ENCODE data around the gene TMOD4.

The TMOD4 gene

GRCh38 chr1:151142411-151143056 is 33.2 kb downstream of the TMOD4 start:
- no peak for ATAC-seq
- no peak for DNase-seq

GRCh38 chr1:151137789-151138188 is 38.0 kb downstream of the TMOD4 start:
- ATAC-seq (no peak), DNase-seq (no peak)

DNA sequence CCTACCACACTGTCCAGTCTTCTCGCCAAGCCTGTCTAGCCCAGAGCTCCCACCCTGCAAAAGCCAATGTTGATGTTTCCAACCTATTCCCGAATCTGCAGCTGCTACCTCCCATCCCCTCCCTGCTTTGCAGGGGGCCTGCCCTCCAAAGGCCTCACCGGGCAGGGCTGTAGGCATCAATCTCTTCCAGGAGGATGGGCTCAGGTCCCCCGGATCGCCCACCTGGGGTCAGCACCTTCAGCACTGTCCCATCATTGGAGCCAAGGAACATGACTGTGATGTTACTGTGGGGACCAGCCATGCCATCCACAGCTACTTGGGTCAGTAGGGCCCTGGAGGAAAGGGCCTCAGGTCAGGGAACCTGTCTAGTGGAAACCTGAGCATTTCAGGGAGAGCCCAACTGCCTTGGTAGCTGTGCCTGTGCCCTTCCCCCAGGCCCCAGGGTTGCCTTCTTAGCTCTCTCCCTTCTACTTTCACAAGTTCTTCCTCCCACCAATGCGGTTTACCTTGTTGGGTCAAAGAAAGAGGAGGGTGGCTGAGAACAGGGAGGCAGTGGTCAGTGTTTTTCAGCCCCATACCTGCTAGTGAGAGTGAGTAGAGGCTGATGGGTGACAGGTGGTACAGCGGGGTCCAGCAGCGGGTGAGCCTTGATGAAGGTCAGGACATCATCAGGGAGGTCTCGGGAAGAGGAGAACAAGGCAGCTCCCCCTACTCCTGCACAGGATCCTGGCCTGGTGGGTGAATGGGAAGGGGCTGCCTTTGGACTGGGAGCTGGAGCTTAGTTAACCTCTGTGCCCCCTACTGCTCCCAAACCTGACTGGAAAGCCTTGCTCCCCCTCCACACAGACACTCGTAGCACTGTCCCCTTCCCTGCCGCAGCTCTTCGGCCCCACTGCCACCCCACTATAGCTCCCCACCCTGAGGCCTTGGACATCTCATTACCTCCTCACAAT is 40.1 kb downstream of the TMOD4 start:
- DNase-seq = no peak
- no peak for ATAC-seq

GRCh38 chr1:151134991-151135390 is 40.8 kb downstream of the TMOD4 start:
- ATAC-seq (no peak), DNase-seq (no peak)

DNA sequence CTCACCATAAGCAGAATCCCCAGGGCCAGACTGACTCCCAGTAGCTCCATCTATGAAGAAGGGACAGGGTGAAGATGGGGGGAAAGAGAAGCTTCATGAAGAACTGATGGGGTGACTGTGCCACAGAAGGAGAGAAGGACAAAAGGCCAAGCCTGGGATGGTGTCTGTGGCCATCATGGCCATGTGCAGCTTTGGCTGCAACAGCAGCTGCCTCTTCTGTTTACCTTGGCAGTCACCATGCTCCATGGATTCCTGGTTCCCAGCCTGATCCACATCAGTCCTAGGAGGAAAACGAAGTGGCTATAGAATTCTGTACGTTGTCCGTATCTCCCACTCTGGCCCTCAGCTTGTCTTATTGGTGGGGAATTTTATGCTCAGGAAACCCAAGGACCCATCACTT is 41.4 kb downstream of the TMOD4 start:
- ATAC-seq (no peak), DNase-seq (no peak)

DNA sequence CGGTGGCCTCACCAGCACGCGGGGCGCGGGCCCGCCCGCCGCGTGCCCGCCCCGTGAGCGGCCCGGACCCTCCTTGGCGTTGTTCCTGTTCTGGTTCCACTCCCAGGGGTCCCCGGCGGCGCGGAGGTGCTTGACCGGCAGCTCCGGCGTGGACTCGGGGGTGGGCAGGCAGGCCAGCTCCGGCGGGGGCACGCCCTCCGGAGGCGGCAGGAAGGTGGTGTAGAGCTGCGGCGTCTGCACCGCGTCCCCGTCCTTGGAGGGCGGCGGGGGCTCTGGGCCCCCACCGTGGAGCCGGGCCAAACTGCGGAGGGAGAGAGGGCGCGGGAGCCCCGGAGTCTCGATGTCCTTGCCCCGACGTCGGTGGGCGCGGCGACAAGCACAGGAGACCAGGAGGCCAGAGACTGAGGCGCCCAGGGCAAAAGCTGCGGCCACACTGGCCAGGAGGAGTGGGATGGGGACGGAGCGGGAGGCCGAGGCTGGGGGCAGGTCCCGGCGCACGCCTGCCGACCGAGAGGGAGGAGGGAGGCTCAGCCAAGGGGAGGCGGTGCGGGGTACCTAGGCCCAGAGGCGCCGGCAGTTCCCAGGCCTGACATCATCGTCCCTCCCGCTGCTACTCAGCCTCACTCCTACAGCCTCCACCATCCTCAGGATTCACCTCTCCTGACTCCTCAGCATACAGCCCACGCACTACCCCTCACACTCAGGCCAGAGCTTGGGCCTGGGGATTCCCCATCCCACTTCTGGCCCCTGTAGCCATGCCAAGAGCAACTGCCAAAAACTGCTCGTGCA is 42.6 kb downstream of the TMOD4 start:
- no peak for ATAC-seq
- no peak for DNase-seq

- no peak for DNase-seq
- no peak for ATAC-seq
Measured at GRCh38 chr1:151132335-151133017, 43.3 kb downstream of the TMOD4 start.

GRCh38 chr1:151131701-151132334 is 44.0 kb downstream of the TMOD4 start:
- no peak for DNase-seq

GRCh38 chr1:151130987-151131586 is 44.7 kb downstream of the TMOD4 start:
- ATAC-seq (peak; percentile 98), DNase-seq (peak; percentile 86)

More at GRCh38 chr1:151131701-151132334, 44.0 kb downstream of the TMOD4 start:
- no peak for ATAC-seq

DNA sequence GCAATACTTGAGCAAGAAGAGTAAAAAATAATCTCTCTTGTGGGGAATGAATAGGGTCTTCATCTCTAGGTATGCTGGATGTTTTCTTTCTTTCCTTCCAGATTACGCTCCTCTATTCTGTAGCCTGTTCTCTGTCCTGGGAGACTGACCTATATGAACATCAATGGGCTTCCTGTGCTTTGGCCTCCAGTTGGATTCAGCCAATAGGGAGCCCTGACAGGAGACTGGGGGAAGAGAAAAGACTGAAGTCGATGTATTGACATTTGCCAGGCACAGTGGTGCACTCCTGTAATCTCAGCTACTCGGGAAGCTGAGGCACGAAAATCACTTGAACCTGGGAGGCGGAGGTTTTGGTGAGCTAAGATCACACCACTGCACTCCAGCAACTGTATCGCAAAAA is 47.0 kb downstream of the TMOD4 start:
- no peak for DNase-seq
- no peak for ATAC-seq

GRCh38 chr1:151124763-151125403 is 50.9 kb downstream of the TMOD4 start:
- DNase-seq (no peak), ATAC-seq (no peak)

Measured in stimulated activated naive CD8-positive, alpha-beta T cell treated with anti-CD3 and anti-CD28 coated beads, Interleukin-15, Interleukin-2, amounts not matched to agents 100 U/mL and 50 U/mL, for 24 hours (primary cell).